ENCODE data around the gene VSIG10L2. TPM values are rescaled to one million over a fixed set of nuclear protein-coding genes. Genes with fewer than 3 reads are reported as not detected.

The VSIG10L2 gene
- total RNA-seq, 1 donor from 2014 or later: not detected

DNA sequence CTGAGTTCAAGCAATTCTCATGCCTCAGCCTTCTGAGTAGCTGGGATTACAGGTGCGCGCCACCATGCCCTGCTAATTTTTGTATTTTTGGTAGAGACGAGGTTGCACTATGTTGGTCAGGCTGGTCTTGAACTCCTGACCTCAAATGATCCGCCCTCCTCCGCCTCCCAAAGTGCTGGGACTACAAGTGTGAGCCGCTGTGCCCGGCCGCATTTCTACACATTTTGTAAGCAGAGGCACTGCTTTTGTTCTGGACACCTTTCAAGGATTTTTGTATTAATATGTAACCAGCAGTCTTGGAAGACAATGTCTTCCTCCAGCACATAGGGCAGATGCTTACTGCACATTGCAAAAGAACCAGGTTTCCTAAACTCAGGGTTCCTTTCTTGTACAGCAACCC is 11.4 kb upstream of the VSIG10L2 start:
- no peak for ATAC-seq
- no peaks in the 10 kb centered on the region for H3K36me3 ChIP-seq
- H3K9me3 ChIP-seq: no peaks in the 10 kb centered on the region
- H3K27ac ChIP-seq: no peak overlapping the region
- H3K27me3 ChIP-seq (ENCODE audit: low read depth): no peaks in the 10 kb centered on the region
- TF ChIP-seq CTCF (IDR thresholded peaks at IDR 0.05): no peak
- intact Hi-C loops (cut with DNase I): no loop called here
- no peak for DNase-seq
- H3K4me3 ChIP-seq: no peak overlapping the region
- H3K4me1 ChIP-seq: no peaks in the 10 kb centered on the region

GRCh38 chr11:125935056-125935455 is 10.8 kb upstream of the VSIG10L2 start:
- intact Hi-C loops (cut with DNase I): no loop called here
- no peaks in the 10 kb centered on the region for H3K36me3 ChIP-seq
- TF ChIP-seq CTCF (IDR thresholded peaks at IDR 0.05): no peak
- H3K9me3 ChIP-seq: no peaks in the 10 kb centered on the region
- H3K4me3 ChIP-seq: no peak overlapping the region
- no peaks in the 10 kb centered on the region for H3K27me3 ChIP-seq (ENCODE audit: low read depth)
- no peak overlapping the region for H3K27ac ChIP-seq
- H3K4me1 ChIP-seq: no peaks in the 10 kb centered on the region
- no peak for DNase-seq
- ATAC-seq: no peak

DNA sequence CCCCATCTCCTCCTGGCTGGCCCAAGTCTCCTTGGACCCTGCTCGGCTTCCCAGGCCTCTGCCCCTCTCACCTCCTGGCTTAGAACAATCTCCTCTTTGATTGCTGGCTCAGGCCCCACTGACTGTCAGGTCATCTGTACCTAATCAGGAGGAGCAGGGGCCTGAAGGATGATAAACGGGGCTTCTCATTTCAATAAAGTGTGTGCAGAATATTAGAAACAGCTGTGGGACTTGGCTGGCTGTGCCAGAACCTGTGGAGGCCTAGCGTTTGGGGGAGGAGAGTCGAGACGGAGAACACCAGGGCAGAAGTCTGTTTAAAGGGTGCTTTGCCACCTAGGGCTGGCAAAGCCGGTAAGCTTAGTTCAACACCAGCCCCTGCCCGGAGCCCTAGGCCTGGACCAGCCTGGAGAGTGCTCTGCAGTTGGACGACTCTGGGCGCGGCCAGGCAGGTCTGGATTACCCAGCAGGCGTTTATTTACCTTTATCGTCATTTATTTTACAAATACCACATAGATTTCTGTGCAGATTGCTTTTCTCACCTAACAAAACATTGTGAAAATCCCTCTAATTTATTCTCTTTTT is 10.1 kb upstream of the VSIG10L2 start:
- TF ChIP-seq CTCF (IDR thresholded peaks at IDR 0.05): no peak
- H3K36me3 ChIP-seq: no peaks in the 10 kb centered on the region
- DNase-seq (no peak), ATAC-seq (no peak)
- no peaks in the 10 kb centered on the region for H3K9me3 ChIP-seq
- intact Hi-C loops (cut with DNase I): no loop called here
- no peaks in the 10 kb centered on the region for H3K27me3 ChIP-seq (ENCODE audit: low read depth)
- H3K27ac ChIP-seq: no peak overlapping the region
- no peak overlapping the region for H3K4me3 ChIP-seq
- no peaks in the 10 kb centered on the region for H3K4me1 ChIP-seq

DNA sequence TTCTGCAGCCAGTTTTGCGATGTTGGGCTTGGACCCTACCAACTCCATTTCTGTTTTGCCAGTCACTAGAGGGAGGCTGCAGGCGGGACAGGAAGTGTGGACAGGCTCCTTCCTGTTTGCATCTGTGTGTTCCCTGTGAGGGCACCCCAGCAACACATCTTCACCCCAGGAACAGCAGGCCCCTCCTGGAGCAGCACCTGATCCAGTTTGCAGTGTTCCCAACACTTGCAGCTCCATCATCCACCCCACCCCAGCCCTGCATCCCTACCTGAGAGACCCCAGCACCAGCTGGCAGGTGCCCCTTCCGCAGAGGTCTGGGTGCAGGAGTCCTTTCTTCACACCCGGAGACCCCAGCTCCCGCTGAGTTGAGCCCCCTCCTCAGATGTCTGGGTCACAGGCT is 7.4 kb upstream of the VSIG10L2 start:
- intact Hi-C loops (cut with DNase I): no loop called here
- Histone ChIP-seq H3K27ac (no peak overlapping the region), H3K36me3 (no peaks in the 10 kb centered on the region), H3K9me3 (no peaks in the 10 kb centered on the region), H3K4me3 (no peak overlapping the region), H3K4me1 (no peaks in the 10 kb centered on the region), H3K27me3 (ENCODE audit: low read depth) (peaks cover 3% of the 10 kb centered on the region)
- no peak for DNase-seq
- ATAC-seq: no peak
- TF ChIP-seq CTCF (IDR thresholded peaks at IDR 0.05): no peak

GRCh38 chr11:125939081-125939521 is 6.7 kb upstream of the VSIG10L2 start:
- peaks cover 3% of the 10 kb centered on the region for H3K27me3 ChIP-seq (ENCODE audit: low read depth)
- no peak for TF ChIP-seq CTCF (IDR thresholded peaks at IDR 0.05)
- no peaks in the 10 kb centered on the region for H3K4me1 ChIP-seq
- no peak overlapping the region for H3K4me3 ChIP-seq
- H3K27ac ChIP-seq: no peak overlapping the region
- H3K36me3 ChIP-seq: no peaks in the 10 kb centered on the region
- H3K9me3 ChIP-seq: no peaks in the 10 kb centered on the region
- peak; percentile 56 to 59 for ATAC-seq
- intact Hi-C loops (cut with DNase I): no loop called here
- DNase-seq: no peak
